HepG2 (cell line): ENCODE measurements around the gene TAS1R1. TPM values are rescaled to one million over a fixed set of nuclear protein-coding genes. Genes with fewer than 3 reads are reported as not detected.

Source experiments
- ATF7 ChIP-seq, 2 experiments: fragments of 450-650 bp in 1 of 2; sonication (generic) in 1 of 2; formaldehyde crosslinking in 1 of 2; IDR thresholded peaks; 2 replicates each; pipeline versions ENCODE4 v1.4.0 to v1.6.1; 2016 to 2020; ENCODE audit warnings: antibody characterized with exemption in 1 of 2, mild to moderate bottlenecking in 1 of 2, missing genetic modification reagents in 1 of 2
- DNMT3B ChIP-seq: conservative IDR thresholded peaks from 2 replicates; pipeline ENCODE4 v1.6.1; 2016; ENCODE audit warnings: missing biosample characterization, control low read depth
- FOXP1 ChIP-seq, 2 experiments: fragments of 450-650 bp in 1 of 2; IDR thresholded peaks; 2 replicates each; pipeline ENCODE4 v1.6.1; 2017 to 2018; ENCODE audit warnings: antibody characterized with exemption in 1 of 2
- GMEB1 ChIP-seq: sonication (generic); formaldehyde crosslinking; IDR thresholded peaks from 2 replicates; pipeline ENCODE4 v1.5.1; 2020; ENCODE audit warnings: missing genetic modification reagents, mild to moderate bottlenecking, borderline replicate concordance
- KLF16 ChIP-seq, 2 experiments: sonication (generic) in 1 of 2; formaldehyde crosslinking in 1 of 2; IDR thresholded peaks; 2 replicates each; pipeline versions ENCODE4 v1.6.1 to v1.8.0; 2016 to 2023; ENCODE audit warnings: missing genetic modification reagents in 2 of 2, missing compliant biosample characterization in 1 of 2
- NFE2 ChIP-seq: sonication (generic); formaldehyde crosslinking; IDR thresholded peaks from 2 replicates; pipeline ENCODE4 v1.4.0; 2020; ENCODE audit warnings: missing genetic modification reagents
- RNF219 ChIP-seq: sonication (generic); formaldehyde crosslinking; IDR thresholded peaks from 2 replicates; pipeline ENCODE4 v1.5.0; 2020; ENCODE audit warnings: mild to moderate bottlenecking, missing genetic modification reagents
- SNAPC5 ChIP-seq: sonication (generic); formaldehyde crosslinking; IDR thresholded peaks from 2 replicates; pipeline ENCODE4 v1.8.1; 2023; ENCODE audit warnings: mild to moderate bottlenecking, missing genetic modification reagents, borderline replicate concordance
- SP1 ChIP-seq, 2 experiments: fragments of 450-650 bp in 1 of 2; sonication (generic) in 1 of 2; formaldehyde crosslinking in 1 of 2; IDR thresholded peaks; 2 replicates each; pipeline versions ENCODE4 v1.4.0 to v1.6.1; 2016 to 2020; ENCODE audit warnings: missing genetic modification reagents in 1 of 2
- THYN1 ChIP-seq: sonication (generic); formaldehyde crosslinking; IDR thresholded peaks from 2 replicates; pipeline ENCODE4 v1.8.1; 2023; ENCODE audit warnings: low read depth, mild to moderate bottlenecking, moderate library complexity, missing genetic modification reagents, borderline replicate concordance
- TRIM24 ChIP-seq: sonication (generic); formaldehyde crosslinking; IDR thresholded peaks from 2 replicates; pipeline ENCODE4 v1.8.0; 2022; ENCODE audit warnings: mild to moderate bottlenecking, missing genetic modification reagents
- YEATS2 ChIP-seq: sonication (generic); formaldehyde crosslinking; IDR thresholded peaks from 2 replicates; pipeline ENCODE4 v1.4.0; 2020; ENCODE audit warnings: missing genetic modification reagents, borderline replicate concordance
- YY1 ChIP-seq: IDR thresholded peaks from 2 replicates; pipeline ENCODE4 v1.6.1; 2011; ENCODE audit warnings: low read length, low read depth, moderate library complexity, mild to moderate bottlenecking; ENCODE audit not compliant: insufficient read depth, insufficient replicate concordance
- ZKSCAN5 ChIP-seq: sonication (generic); formaldehyde crosslinking; IDR thresholded peaks from 2 replicates; pipeline ENCODE4 v1.5.1; 2020; ENCODE audit warnings: mild to moderate bottlenecking, missing genetic modification reagents
- ZNF512 ChIP-seq: sonication (generic); formaldehyde crosslinking; IDR thresholded peaks from 2 replicates; pipeline ENCODE4 v1.4.0; 2020; ENCODE audit warnings: mild to moderate bottlenecking, missing genetic modification reagents
- ZNF577 ChIP-seq: sonication (generic); formaldehyde crosslinking; IDR thresholded peaks from 2 replicates; pipeline ENCODE4 v1.4.0; 2020; ENCODE audit warnings: mild to moderate bottlenecking, low read depth, missing genetic modification reagents, borderline replicate concordance
- ZNF790 ChIP-seq: sonication (generic); formaldehyde crosslinking; IDR thresholded peaks from 2 replicates; pipeline ENCODE4 v1.8.0; 2022; ENCODE audit warnings: missing genetic modification reagents, mild to moderate bottlenecking, borderline replicate concordance
- ZSCAN25 ChIP-seq: sonication (generic); formaldehyde crosslinking; IDR thresholded peaks from 2 replicates; pipeline ENCODE4 v1.8.0; 2022; ENCODE audit warnings: mild to moderate bottlenecking, missing genetic modification reagents
- polyA plus RNA-seq, 8 experiments: library from polyadenylated mRNA; depleted of rRNA in 3 of 8; stranded (reverse) in 7 of 8; unstranded in 1 of 8; fragments of >200 nt; fragmentation: Illumina TruSeq in 4 of 8; extraction: Trizol in 4 of 8; gene quantifications; 2 replicates each; pipeline versions ENCODE4 v1.2.1 to v1.2.3, GENCODE V29; 2011 to 2016; ENCODE audit warnings: low read depth in 4 of 8, missing spikeins in 1 of 8, mixed read lengths in 1 of 8; ENCODE audit not compliant: insufficient read depth in 1 of 8
- total RNA-seq, 5 experiments: library from RNA; depleted of rRNA; stranded (reverse); fragments of >200 nt; fragmentation: Illumina TruSeq; extraction: Trizol; gene quantifications; 2 replicates each; pipeline ENCODE4 v1.2.3, GENCODE V29; 2016; ENCODE audit warnings: low read depth in 1 of 5

TAS1R1 gene
- total and polyA plus RNA-seq, 2 of the 13 experiments (the other 11 are each of a cell fraction or from before 2014, with no cell fraction given) = 1.4 to 1.6 TPM

- TF ChIP-seq THYN1 = no peak
- TF ChIP-seq SP1 (IDR thresholded peaks at IDR 0.05) = no peak
- TF ChIP-seq SP1 (CRISPR knock-in tag; IDR thresholded peaks at IDR 0.05) = peak; percentile 76
- 0 out of 4 replicates have a peak, but pooled peaks of 1 of the 2 experiments have one; percentile 33 for TF ChIP-seq KLF16 (CRISPR knock-in tag; IDR thresholded peaks at IDR 0.05)
- TF ChIP-seq YY1 = peak; percentile 98
- no peak for TF ChIP-seq ZKSCAN5 (CRISPR knock-in tag)
- peak; percentile 54; the same call in 1 of the 2 replicates for TF ChIP-seq GMEB1 (CRISPR knock-in tag)
- peak; percentile 14; the same call in 1 of the 2 replicates for TF ChIP-seq YEATS2 (CRISPR knock-in tag)
- no peak for TF ChIP-seq RNF219 (CRISPR knock-in tag)
- TF ChIP-seq ZNF512 (CRISPR knock-in tag) = no peak
- TF ChIP-seq FOXP1 (IDR thresholded peaks at IDR 0.05) = no peak
- TF ChIP-seq FOXP1 (CRISPR knock-in tag; IDR thresholded peaks at IDR 0.05) = no peak
- peak; percentile 58; the same call in 1 of the 2 replicates for TF ChIP-seq ZNF790 (CRISPR knock-in tag)
- TF ChIP-seq NFE2 (CRISPR knock-in tag) = no peak
- TF ChIP-seq DNMT3B (CRISPR knock-in tag) = no peak
- TF ChIP-seq SNAPC5 (CRISPR knock-in tag) = no peak
- TF ChIP-seq ATF7 (IDR thresholded peaks at IDR 0.05) = peak; percentile 48; the same call in 1 of the 2 replicates
- no peak for TF ChIP-seq ATF7 (CRISPR knock-in tag; IDR thresholded peaks at IDR 0.05)
- no peak for TF ChIP-seq ZNF577 (CRISPR knock-in tag)
- no peak for TF ChIP-seq TRIM24 (CRISPR knock-in tag)
- no peak for TF ChIP-seq ZSCAN25 (CRISPR knock-in tag)
Measured at GRCh38 chr1:6624710-6625583, 69.8 kb downstream of the TAS1R1 start, which contains the start of gene THAP3 (continued).
